ENCODE data around the gene MDP1.

GRCh38 chr14:24246765-24247212 is 30.9 kb upstream of the MDP1 start:
- TF ChIP-seq CTCF (IDR thresholded peaks at IDR 0.05) (no peak), POLR2A (IDR thresholded peaks at IDR 0.05) (no peak)
